Panc1 (cell line): ENCODE measurements around the gene KRAS.

Experiments used
- POLR2AphosphoS5 ChIP-seq: IDR thresholded peaks from 2 replicates; pipeline ENCODE4 v1.6.1; 2012; ENCODE audit warnings: mild to moderate bottlenecking, low read depth, low read length, moderate library complexity
- TCF7L2 ChIP-seq: IDR thresholded peaks from 2 replicates; pipeline ENCODE4 v1.6.1; 2011; ENCODE audit warnings: mild to moderate bottlenecking, low read depth, low read length, inconsistent platforms
- TF ChIP-seq, protein P1 (sequence below): fragments of 450-650 bp; IDR thresholded peaks from 2 replicates; pipeline ENCODE4 v1.5.1; 2017; ENCODE audit warnings: mild to moderate bottlenecking

DNA sequence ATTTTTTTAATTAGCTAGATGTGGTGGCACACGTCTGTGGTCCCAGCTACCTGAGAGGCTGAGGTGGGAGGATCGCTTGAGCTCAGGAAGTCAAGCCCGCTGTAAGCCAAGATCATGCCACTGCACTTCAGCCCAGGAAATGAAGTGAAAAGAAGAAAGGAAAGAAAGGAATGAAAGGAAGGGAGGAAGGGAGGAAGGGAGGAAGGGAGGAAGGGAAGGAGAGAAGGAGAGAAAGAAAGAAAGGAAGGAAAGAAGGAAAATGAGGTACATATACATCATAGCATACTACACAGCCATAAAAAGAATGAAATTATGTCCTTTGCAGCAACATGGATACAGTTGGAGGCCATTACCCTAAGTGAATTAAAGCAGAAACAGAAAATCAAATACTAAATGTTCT is 68.0 kb downstream of the KRAS start:
- TF ChIP-seq, protein P1, sequence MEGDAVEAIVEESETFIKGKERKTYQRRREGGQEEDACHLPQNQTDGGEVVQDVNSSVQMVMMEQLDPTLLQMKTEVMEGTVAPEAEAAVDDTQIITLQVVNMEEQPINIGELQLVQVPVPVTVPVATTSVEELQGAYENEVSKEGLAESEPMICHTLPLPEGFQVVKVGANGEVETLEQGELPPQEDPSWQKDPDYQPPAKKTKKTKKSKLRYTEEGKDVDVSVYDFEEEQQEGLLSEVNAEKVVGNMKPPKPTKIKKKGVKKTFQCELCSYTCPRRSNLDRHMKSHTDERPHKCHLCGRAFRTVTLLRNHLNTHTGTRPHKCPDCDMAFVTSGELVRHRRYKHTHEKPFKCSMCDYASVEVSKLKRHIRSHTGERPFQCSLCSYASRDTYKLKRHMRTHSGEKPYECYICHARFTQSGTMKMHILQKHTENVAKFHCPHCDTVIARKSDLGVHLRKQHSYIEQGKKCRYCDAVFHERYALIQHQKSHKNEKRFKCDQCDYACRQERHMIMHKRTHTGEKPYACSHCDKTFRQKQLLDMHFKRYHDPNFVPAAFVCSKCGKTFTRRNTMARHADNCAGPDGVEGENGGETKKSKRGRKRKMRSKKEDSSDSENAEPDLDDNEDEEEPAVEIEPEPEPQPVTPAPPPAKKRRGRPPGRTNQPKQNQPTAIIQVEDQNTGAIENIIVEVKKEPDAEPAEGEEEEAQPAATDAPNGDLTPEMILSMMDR: no peak
- TF ChIP-seq POLR2AphosphoS5 (no peak), TCF7L2 (no peak)
